Lung microvascular endothelial cell (primary cell): ENCODE measurements around the gene SLC35G4. TPM values are rescaled to one million over a fixed set of nuclear protein-coding genes. Genes with fewer than 3 reads are reported as not detected.
"Not testable (repeated sequence)": the region's sequence is repeated elsewhere in the genome, so short reads cannot be mapped to it uniquely, and the experiment has no call there.

Experiments used
- DNase-seq, 2 donors: peaks; one replicate each; pipeline versions ENCODE4 v3.0.0 to v3.0.0-alpha.2; 2010; ENCODE audit warnings: low read depth in 2 of 2
- total RNA-seq: library from RNA; depleted of rRNA; stranded (reverse); fragments of >200 nt; gene quantifications from 2 replicates; pipeline ENCODE4 v1.2.1, GENCODE V29; 2014

The SLC35G4 gene
- total RNA-seq, 1 donor from 2014 or later = not detected

- not testable (repeated sequence) for DNase-seq
These were observed 4.2 kb downstream of the SLC35G4 start for GRCh38 chr18:11613611-11614010.

DNA sequence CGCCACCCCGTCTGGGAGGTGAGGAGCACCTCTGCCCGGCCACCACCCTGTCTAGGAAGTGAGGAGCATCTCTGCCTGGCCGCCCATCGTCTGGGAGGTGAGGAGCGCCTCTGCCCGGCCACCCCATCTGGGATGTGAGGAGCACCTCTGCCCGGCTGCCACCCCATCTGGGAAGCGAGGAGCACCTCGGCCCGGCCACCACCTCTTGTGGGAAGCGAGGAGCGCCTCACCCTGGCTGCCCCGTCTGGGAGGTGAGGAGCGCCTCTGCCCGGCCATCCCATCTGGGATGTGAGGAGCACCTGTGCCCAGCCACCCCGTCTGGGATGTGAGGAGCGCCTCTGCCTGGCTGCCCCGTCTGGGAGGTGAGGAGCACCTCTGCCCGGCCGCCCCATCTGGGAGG, 4.6 kb downstream of the SLC35G4 start:
- not testable (repeated sequence) for DNase-seq

GRCh38 chr18:11614981-11615380, 5.6 kb downstream of the SLC35G4 start:
- not testable (repeated sequence) for DNase-seq

- DNase-seq = not testable (repeated sequence)
These were observed 37.9 kb downstream of the SLC35G4 start for GRCh38 chr18:11647310-11647709.

DNA sequence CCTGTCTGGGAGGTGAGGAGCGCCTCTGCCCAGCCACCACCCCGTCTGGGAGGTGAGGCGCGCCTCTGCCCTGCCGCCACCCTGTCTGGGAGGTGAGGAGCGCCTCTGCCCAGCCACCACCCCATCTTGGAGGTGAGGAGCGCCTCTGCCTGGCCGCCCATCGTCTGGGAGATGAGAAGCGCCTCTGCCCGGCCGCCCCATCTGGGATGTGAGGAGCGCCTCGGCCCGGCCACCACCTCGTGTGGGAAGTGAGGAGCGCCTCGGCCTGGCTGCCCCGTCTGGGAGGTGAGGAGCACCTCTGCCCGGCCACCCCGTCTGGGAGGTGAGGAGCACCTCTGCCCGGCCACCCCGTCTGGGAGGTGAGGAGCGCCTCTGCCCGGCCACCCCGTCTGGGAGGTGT, 38.4 kb downstream of the SLC35G4 start:
- DNase-seq = peak in 1 of 2 donors; percentile 0

GRCh38 chr18:11649839-11650238, 40.4 kb downstream of the SLC35G4 start:
- no peak for DNase-seq

DNA sequence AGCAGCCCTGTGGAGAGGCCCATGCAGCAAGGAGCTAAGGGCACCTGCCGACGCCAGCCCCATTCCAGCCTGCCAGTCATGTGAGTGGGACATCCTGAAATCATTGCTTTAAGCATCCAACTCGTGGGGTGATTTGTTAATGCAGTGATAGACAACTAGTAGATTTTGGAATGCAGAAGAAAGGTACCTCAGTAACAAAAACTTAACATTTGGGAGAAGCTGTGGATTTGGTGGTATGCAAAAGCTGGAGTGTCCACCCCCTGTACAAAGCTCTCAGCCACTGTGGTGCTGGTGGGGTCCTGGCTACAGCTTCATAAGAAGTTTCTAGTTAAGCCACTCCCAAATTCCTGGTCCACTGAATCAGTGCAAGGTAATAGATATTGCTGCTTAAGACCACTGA, 42.5 kb downstream of the SLC35G4 start:
- no peak for DNase-seq

- no peak for DNase-seq
These were observed 44.1 kb downstream of the SLC35G4 start for GRCh38 chr18:11653521-11653920.

DNA sequence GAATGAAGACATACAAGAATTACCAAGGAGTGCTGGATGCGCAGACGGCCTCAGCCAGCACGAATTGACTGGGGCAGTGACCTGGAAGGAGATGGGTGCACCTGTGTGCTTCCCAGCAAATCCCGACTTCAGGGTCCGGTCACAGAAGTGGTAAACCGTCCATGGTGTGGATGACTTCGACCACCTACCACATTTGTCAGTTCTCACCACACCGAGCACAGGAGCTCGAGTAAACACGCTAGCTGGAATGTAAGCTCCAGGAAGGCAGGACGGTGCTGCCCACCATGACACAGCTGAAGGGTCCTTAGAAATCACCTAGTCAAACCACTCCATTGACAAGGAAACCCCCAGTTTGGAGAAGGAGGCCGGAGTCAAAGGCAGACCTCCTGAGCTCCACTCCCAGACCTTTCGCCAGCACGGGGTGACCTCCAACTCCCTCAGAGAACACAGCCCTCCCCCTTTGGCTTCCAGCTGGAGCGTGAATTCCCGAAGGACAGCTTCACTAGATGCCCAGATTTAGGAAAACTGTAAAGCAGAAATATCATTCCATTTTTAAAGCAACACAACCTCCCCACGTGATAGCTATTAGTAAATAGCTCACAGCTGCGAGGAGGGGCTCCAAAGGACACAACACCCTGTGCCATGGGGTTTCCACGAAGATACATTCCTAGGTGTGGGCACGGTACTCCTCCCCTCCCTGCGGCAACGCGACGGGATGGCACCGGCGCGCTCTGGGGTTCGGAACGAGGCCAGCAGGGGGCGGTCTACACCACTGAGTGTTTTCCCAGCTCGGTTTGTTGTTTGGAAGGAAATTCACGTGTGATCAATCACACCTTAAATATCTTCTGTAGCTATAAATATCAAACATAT, 45.6 kb downstream of the SLC35G4 start:
- DNase-seq = peak; percentile 43 to 57

DNA sequence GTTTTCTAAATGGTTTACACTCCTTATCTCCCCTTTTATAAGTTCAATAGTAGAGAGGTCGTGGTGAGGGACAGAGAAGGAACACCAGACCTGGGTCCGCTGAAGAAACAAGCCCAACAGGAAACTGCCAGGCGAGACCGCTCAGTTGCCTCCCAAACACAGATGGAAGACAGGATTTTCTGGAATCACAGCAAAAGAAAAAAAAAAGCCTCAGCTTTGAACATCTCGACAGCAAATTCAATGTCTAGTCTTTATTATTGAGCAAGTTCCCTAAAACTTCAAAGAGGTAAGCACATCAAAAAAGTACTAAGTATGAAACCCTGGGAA, 46.2 kb downstream of the SLC35G4 start:
- no peak for DNase-seq

GRCh38 chr18:11657152-11657551, 47.8 kb downstream of the SLC35G4 start:
- DNase-seq = no peak

DNA sequence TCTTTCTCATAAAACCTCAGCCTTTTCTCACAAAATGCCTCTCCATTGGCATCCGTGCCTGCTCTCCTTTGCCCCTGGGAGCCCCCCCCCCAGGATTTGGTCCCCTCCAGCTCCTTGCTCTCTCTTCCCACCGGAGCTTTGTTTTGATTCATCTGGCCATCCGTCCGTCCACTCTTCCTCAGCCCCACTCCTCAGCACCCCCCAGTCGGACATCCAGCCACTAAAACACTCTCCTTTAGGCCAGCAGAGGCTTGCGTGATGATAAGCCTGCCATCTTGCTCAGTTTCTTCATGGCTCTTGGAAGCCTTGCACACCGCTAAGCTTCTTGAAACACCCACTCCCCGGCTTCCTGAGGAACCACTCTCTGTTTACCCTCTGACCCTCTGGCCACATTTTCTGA, 48.2 kb downstream of the SLC35G4 start:
- no peak for DNase-seq

GRCh38 chr18:11658019-11658418, 48.6 kb downstream of the SLC35G4 start:
- no peak for DNase-seq

DNA sequence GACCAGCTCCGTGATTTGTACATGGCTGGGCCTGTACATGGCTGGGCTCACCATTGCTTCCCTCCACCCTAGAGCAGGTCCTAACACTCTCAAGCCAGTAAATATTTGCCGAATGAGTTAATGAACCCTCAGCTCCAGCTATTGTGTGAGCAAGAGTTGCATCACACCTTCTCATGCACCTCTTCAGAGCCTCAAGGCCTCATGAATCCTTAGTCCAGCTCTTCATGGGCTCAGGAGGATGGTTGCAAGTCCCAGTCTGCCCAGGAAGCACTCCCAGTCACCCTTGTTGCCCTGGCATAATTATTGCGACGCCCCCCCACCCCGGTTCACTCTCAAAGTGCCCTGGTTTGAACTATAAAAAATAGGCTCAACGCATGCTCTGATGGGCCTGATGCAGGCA, 49.6 kb downstream of the SLC35G4 start:
- no peak for DNase-seq

Other genes starting within 250 kb of the SLC35G4 start
- gene GNAL, start 79.7 kb downstream of the SLC35G4 start, total RNA-seq = under 0.01 and 0.22 TPM in 2 replicates
- 45.5 and 67.1 TPM in 2 replicates for gene CHMP1B, start 241.8 kb downstream of the SLC35G4 start, total RNA-seq